CD4-positive, alpha-beta T cell (primary cell): Measurements from ENCODE around the gene MYRIP. TPM values are rescaled to one million over a fixed set of nuclear protein-coding genes. Genes with fewer than 3 reads are reported as not detected.
A peak's percentile ranks its signal among the peaks of the same experiment; 100 is the strongest.
"Not testable (repeated sequence)": the region's sequence is repeated elsewhere in the genome, so short reads cannot be mapped to it uniquely, and the experiment has no call there.

ENCODE experiments used
- ATAC-seq: fragments of 200-7000 bp; cut with Tn5 transposase; one replicate; pipeline ENCODE4 v1.10.0; 2022; ENCODE audit warnings: mild to moderate bottlenecking; ENCODE audit not compliant: poor library complexity
- CTCF ChIA-PET: fragments of 350-600 bp; sonication (Branson Sonifier 250); formaldehyde crosslinking; loops from one replicate; lab custom pipeline; 2021; ENCODE audit warnings: antibody characterized with exemption, inconsistent platforms; lab: Charles Lee
- POLR2A ChIA-PET: fragments of 350-600 bp; sonication (Branson Sonifier 250); formaldehyde crosslinking; loops from one replicate; lab custom pipeline; 2021; ENCODE audit warnings: antibody characterized with exemption, inconsistent platforms; lab: Charles Lee
- DNase-seq, 14 experiments: peaks; one replicate each; pipeline ENCODE4 v3.0.0-alpha.2; 2013 to 2020; ENCODE audit warnings: mixed read lengths in 2 of 14
- H3K27ac ChIP-seq, 2 donors: one replicate each; pipeline versions ENCODE4 v1.5.1 to v1.7.0; 2013; ENCODE audit warnings: low read length in 2 of 2, low read depth in 1 of 2, mild to moderate bottlenecking in 1 of 2
- H3K27me3 ChIP-seq, 2 experiments: 1 replicate in 1 of 2; 2 replicates in 1 of 2; pipeline versions ENCODE4 v1.6.1 to v1.7.0; 2013; ENCODE audit warnings: low read length in 2 of 2, control low read depth in 1 of 2, mild to moderate bottlenecking in 1 of 2, moderate library complexity in 1 of 2; ENCODE audit not compliant: insufficient read depth in 2 of 2, control insufficient read depth in 1 of 2
- H3K36me3 ChIP-seq: one replicate; pipeline ENCODE4 v1.6.1; 2013; ENCODE audit warnings: low read length, control low read depth; ENCODE audit not compliant: insufficient read depth
- H3K4me1 ChIP-seq: one replicate; pipeline ENCODE4 v1.6.1; 2013; ENCODE audit warnings: low read length, control low read depth; ENCODE audit not compliant: insufficient read depth
- H3K4me3 ChIP-seq: one replicate; pipeline ENCODE4 v1.5.1; 2013; ENCODE audit warnings: mild to moderate bottlenecking, low read length, moderate library complexity
- H3K9me3 ChIP-seq, 2 experiments: 1 replicate in 1 of 2; 2 replicates in 1 of 2; pipeline versions ENCODE4 v1.6.1 to v1.7.0; 2013; ENCODE audit warnings: low read length in 2 of 2, mild to moderate bottlenecking in 2 of 2, control low read depth in 1 of 2, moderate library complexity in 1 of 2; ENCODE audit not compliant: control insufficient read depth in 1 of 2, insufficient read depth in 1 of 2
- H3K27ac Mint-ChIP-seq: one replicate; pipeline ENCODE4 v1.8.0; 2020; ENCODE audit warnings: mixed read lengths
- H3K27me3 Mint-ChIP-seq: one replicate; pipeline ENCODE4 v1.8.0; 2021; ENCODE audit warnings: mixed read lengths
- H3K36me3 Mint-ChIP-seq: one replicate; pipeline ENCODE4 v1.8.0; 2021; ENCODE audit warnings: low read depth, mixed read lengths
- H3K4me1 Mint-ChIP-seq: one replicate; pipeline ENCODE4 v1.8.0; 2021; ENCODE audit warnings: low read depth, mixed read lengths
- H3K4me3 Mint-ChIP-seq: one replicate; pipeline ENCODE4 v1.8.0; 2020; ENCODE audit warnings: mild to moderate bottlenecking, mixed read lengths
- H3K9me3 Mint-ChIP-seq: one replicate; pipeline ENCODE4 v1.8.0; 2020; ENCODE audit warnings: mixed read lengths
- intact Hi-C, 2 experiments: fragments of 100-400 bp; cut with DNase I in 1 of 2; cut with micrococcal nuclease in 1 of 2; formaldehyde crosslinking; loops; one replicate each; pipeline versions ENCODE4 v1.15.1 to v1.9.0; 2023 to 2025; cut with DNase I, micrococcal nuclease
- total RNA-seq, 174 experiments: library from RNA in 2 of 174; stranded (reverse) in 2 of 174; gene quantifications; one replicate each; pipeline ENCODE4 v1.2.3 and lab custom pipeline; 2021 to 2026
- TF ChIP-seq, protein P1 (sequence below): fragments of 200-600 bp; IDR thresholded peaks from one replicate; pipeline ENCODE4 v1.8.0; 2022; ENCODE audit warnings: antibody characterized with exemption, mild to moderate bottlenecking

Gene MYRIP
- total RNA-seq, 2 experiments from 2014 or later: not detected

DNA sequence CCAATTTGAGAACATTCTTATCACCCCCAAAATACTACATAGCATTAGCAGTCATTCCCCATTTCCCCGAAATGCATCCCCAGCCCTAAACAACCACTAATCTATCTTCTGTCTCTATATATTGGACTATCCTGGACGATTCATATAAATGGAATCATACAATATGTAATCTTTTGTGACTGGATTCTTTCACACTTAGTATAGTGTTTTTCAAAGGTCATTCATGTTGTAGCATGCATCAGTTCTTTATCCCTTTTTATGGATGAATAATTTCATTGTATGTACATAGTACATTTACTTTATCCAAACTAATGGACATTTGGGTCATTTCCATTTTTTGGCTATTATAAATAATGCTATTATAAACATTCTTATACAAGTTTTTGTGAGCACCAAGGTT is 472.6 kb downstream of the MYRIP start:
- Mint-ChIP-seq H3K36me3 (peaks cover 15% of the 10 kb centered on the region), H3K27ac (no peak overlapping the region), H3K27me3 (no peaks in the 10 kb centered on the region), H3K9me3 (peaks cover 3% of the 10 kb centered on the region), H3K4me1 (no peaks in the 10 kb centered on the region), H3K4me3 (no peak overlapping the region)
- no peak for ATAC-seq
- Histone ChIP-seq H3K36me3 (no peaks in the 10 kb centered on the region), H3K4me3 (no peak overlapping the region), H3K27ac (no peak overlapping the region), H3K27me3 (no peaks in the 10 kb centered on the region), H3K4me1 (no peaks in the 10 kb centered on the region), H3K9me3 (no peaks in the 10 kb centered on the region)
- ChIA-PET POLR2A (no interaction called here), CTCF (interaction anchor here (0.6 kb wide), 1 partner anchor 14 kb away, joined by 3 read pairs; no protein-coding TSS in a partner anchor)
- DNase-seq: no peak
- intact Hi-C loops: no loop called here
- TF ChIP-seq, protein P1, sequence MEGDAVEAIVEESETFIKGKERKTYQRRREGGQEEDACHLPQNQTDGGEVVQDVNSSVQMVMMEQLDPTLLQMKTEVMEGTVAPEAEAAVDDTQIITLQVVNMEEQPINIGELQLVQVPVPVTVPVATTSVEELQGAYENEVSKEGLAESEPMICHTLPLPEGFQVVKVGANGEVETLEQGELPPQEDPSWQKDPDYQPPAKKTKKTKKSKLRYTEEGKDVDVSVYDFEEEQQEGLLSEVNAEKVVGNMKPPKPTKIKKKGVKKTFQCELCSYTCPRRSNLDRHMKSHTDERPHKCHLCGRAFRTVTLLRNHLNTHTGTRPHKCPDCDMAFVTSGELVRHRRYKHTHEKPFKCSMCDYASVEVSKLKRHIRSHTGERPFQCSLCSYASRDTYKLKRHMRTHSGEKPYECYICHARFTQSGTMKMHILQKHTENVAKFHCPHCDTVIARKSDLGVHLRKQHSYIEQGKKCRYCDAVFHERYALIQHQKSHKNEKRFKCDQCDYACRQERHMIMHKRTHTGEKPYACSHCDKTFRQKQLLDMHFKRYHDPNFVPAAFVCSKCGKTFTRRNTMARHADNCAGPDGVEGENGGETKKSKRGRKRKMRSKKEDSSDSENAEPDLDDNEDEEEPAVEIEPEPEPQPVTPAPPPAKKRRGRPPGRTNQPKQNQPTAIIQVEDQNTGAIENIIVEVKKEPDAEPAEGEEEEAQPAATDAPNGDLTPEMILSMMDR: no peak

DNA sequence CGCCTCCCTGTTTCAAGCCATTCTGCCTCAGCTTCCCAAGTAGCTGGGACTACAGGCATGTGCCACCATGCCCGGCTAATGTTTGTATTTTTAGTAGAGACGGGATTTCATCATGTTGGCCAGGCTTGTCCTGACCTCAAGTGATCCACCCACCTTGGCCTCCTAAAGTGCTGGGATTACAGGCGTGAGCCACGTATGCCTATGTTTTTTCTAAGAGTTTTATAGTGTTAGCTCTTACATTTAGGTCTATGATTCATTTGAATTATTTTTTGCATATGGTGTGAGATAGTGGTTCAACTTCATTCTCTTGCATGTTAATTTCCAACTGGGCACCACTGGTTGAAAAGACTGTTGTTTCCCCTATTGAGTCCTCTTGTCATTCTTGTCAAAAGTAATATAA is 473.6 kb downstream of the MYRIP start:
- H3K27me3 Mint-ChIP-seq, DNase-seq, H3K27ac ChIP-seq, H3K9me3 ChIP-seq, H3K4me3 Mint-ChIP-seq, H3K9me3 Mint-ChIP-seq, CTCF ChIA-PET, H3K27me3 ChIP-seq, H3K4me1 ChIP-seq, H3K4me3 ChIP-seq, intact Hi-C loops, POLR2A ChIA-PET, H3K36me3 ChIP-seq, H3K4me1 Mint-ChIP-seq, ATAC-seq, H3K27ac Mint-ChIP-seq: not testable (repeated sequence)
- H3K36me3 Mint-ChIP-seq: peaks cover 18% of the 10 kb centered on the region

- Mint-ChIP-seq H3K27ac (no peak overlapping the region), H3K4me1 (no peaks in the 10 kb centered on the region), H3K36me3 (peaks cover 45% of the 10 kb centered on the region), H3K4me3 (no peak overlapping the region), H3K27me3 (no peaks in the 10 kb centered on the region), H3K9me3 (no peaks in the 10 kb centered on the region)
- TF ChIP-seq, protein P1: no peak
- H3K9me3 ChIP-seq: peaks cover 0 to 9% of the 10 kb centered on the region in 2 experiments
- no peak overlapping the region for H3K27ac ChIP-seq
- ChIA-PET CTCF (interaction anchor here (1.5 kb wide), 1 partner anchor 22 kb away, joined by 3 read pairs; no protein-coding TSS in a partner anchor), POLR2A (no interaction called here)
- no peaks in the 10 kb centered on the region for H3K36me3 ChIP-seq
- H3K4me3 ChIP-seq: no peak overlapping the region
- no peak for ATAC-seq
- H3K4me1 ChIP-seq: peaks cover 4% of the 10 kb centered on the region
- no peaks in the 10 kb centered on the region for H3K27me3 ChIP-seq
- no peak for DNase-seq
- intact Hi-C loops: no loop called here
These were observed 477.8 kb downstream of the MYRIP start for GRCh38 chr3:40287248-40287647.

GRCh38 chr3:40290396-40290795 is 481.0 kb downstream of the MYRIP start:
- no peaks in the 10 kb centered on the region for H3K4me1 Mint-ChIP-seq

More at GRCh38 chr3:40290396-40290795, 481.0 kb downstream of the MYRIP start:
- no peaks in the 10 kb centered on the region for H3K27me3 ChIP-seq
- ATAC-seq (peak; percentile 44), DNase-seq (peak in 4 of 14 experiments; percentile 4 to 60 (median 34))
- H3K9me3 ChIP-seq: peaks cover 0 to 9% of the 10 kb centered on the region in 2 experiments
- ChIA-PET CTCF (interaction anchor here (1.1 kb wide), 1 partner anchor 19 kb away, joined by 3 read pairs; no protein-coding TSS in a partner anchor), POLR2A (interaction anchor here (1.9 kb wide), 1 partner anchor 18 kb away, joined by 9 read pairs; no protein-coding TSS in a partner anchor)
- Mint-ChIP-seq H3K9me3 (no peaks in the 10 kb centered on the region), H3K4me3 (peak overlapping the region; percentile 59), H3K36me3 (peaks cover 67% of the 10 kb centered on the region), H3K27ac (no peak overlapping the region), H3K27me3 (no peaks in the 10 kb centered on the region)
- TF ChIP-seq, protein P1: no peak
- H3K4me1 ChIP-seq: peaks cover 4% of the 10 kb centered on the region
- H3K36me3 ChIP-seq: peaks cover 5% of the 10 kb centered on the region
- intact Hi-C loops: no loop called here
- H3K4me3 ChIP-seq: peak overlapping the region; percentile 17
- H3K27ac ChIP-seq: no peak overlapping the region
